Measurements from ENCODE around the gene DAB2IP.

The DAB2IP gene

GRCh38 chr9:121645853-121646807 lies 5.3 kb upstream of the DAB2IP start:
- no peak overlapping the region for H3K27ac ChIP-seq
- TF ChIP-seq CTCF (conservative IDR thresholded peaks at IDR 0.05) = no peak

- TF ChIP-seq CTCF (conservative IDR thresholded peaks at IDR 0.05) = no peak
Measured at GRCh38 chr9:121646992-121647391, 4.4 kb upstream of the DAB2IP start.

GRCh38 chr9:121648172-121648571 lies 3.3 kb upstream of the DAB2IP start:
- no peak for TF ChIP-seq CTCF (conservative IDR thresholded peaks at IDR 0.05)
- no peak overlapping the region for H3K27ac ChIP-seq

More at GRCh38 chr9:121646992-121647391, 4.4 kb upstream of the DAB2IP start:
- H3K27ac ChIP-seq = no peak overlapping the region

GRCh38 chr9:121648799-121649198 lies 2.6 kb upstream of the DAB2IP start:
- no peak overlapping the region for H3K27ac ChIP-seq
- TF ChIP-seq CTCF (conservative IDR thresholded peaks at IDR 0.05) = no peak

GRCh38 chr9:121649476-121650216 lies 1.8 kb upstream of the DAB2IP start:
- no peak for TF ChIP-seq CTCF (conservative IDR thresholded peaks at IDR 0.05)
- H3K27ac ChIP-seq = peak overlapping the region; percentile 41

GRCh38 chr9:121650217-121651007 lies 1.0 kb upstream of the DAB2IP start:
- no peak for TF ChIP-seq CTCF (conservative IDR thresholded peaks at IDR 0.05)
- peak overlapping the region; percentile 41 for H3K27ac ChIP-seq

- peak overlapping the region; percentile 77; the same call in 1 of the 2 replicates for H3K27ac ChIP-seq
- no peak for TF ChIP-seq CTCF (conservative IDR thresholded peaks at IDR 0.05)
Measured at GRCh38 chr9:121651008-121651294, 483 bp upstream of the DAB2IP start.

Data from VCaP (cell line).